ENCODE data around the gene SLC38A4.
"Not testable (repeated sequence)": the region's sequence is repeated elsewhere in the genome, so short reads cannot be mapped to it uniquely, and the experiment has no call there.

Gene SLC38A4

DNA sequence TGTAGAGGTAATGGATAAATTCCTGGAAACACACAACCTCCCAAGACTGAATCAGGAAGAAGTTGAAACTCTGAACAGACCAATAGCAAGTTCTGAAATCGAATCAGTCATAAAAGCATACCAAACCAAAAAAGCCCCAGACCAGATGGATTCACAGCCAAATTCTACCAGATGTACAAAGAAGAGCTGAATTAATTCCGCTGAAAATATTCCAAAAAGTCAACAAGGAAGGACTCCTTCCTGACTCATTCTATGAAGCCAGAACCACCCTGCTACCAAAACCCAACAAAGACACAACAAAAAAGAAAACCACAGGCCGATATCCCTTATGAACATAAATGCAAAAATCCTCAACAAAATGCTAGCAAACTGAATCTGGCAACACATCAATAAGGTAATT lies 81.5 kb downstream of the SLC38A4 start:
- ChIA-PET POLR2A (no interaction called here), CTCF (interaction anchor here (1.7 kb wide), 1 partner anchor 22 kb away, joined by 3 read pairs; no protein-coding TSS in a partner anchor)
- no peak overlapping the region for H3K4me3 ChIP-seq (ENCODE audit: low read depth, low read length)
- no peak for DNase-seq (ENCODE audit: low read depth, low spot score)
- TF ChIP-seq, protein P1, sequence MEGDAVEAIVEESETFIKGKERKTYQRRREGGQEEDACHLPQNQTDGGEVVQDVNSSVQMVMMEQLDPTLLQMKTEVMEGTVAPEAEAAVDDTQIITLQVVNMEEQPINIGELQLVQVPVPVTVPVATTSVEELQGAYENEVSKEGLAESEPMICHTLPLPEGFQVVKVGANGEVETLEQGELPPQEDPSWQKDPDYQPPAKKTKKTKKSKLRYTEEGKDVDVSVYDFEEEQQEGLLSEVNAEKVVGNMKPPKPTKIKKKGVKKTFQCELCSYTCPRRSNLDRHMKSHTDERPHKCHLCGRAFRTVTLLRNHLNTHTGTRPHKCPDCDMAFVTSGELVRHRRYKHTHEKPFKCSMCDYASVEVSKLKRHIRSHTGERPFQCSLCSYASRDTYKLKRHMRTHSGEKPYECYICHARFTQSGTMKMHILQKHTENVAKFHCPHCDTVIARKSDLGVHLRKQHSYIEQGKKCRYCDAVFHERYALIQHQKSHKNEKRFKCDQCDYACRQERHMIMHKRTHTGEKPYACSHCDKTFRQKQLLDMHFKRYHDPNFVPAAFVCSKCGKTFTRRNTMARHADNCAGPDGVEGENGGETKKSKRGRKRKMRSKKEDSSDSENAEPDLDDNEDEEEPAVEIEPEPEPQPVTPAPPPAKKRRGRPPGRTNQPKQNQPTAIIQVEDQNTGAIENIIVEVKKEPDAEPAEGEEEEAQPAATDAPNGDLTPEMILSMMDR (IDR thresholded peaks at IDR 0.05; ENCODE audit: insufficient read depth, low read length, missing control alignments): no peak

DNA sequence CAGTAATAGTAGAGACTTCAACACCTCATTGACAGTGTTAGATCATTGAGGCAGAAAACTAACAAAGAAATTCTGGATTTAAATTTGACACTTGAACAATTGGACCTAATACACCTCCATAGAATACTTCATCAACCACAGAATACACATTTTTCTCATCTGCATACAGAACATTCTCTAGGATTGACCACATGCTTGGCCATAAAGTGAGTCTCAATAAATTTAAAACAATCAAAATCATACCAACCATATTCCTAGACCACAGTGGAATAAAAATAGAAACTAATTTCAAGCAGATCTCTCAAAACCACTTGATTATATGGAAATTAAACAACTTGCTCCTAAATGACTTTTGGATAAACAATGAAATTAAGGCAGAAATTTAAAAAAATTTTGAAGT lies 82.3 kb downstream of the SLC38A4 start:
- no peak overlapping the region for H3K4me3 ChIP-seq (ENCODE audit: low read depth, low read length)
- TF ChIP-seq, protein P1 (IDR thresholded peaks at IDR 0.05; ENCODE audit: insufficient read depth, low read length, missing control alignments): no peak
- POLR2A ChIA-PET: no interaction called here
- DNase-seq (ENCODE audit: low read depth, low spot score): no peak
- CTCF ChIA-PET: interaction anchor here (1.7 kb wide), 1 partner anchor 22 kb away, joined by 3 read pairs; no protein-coding TSS in a partner anchor

DNA sequence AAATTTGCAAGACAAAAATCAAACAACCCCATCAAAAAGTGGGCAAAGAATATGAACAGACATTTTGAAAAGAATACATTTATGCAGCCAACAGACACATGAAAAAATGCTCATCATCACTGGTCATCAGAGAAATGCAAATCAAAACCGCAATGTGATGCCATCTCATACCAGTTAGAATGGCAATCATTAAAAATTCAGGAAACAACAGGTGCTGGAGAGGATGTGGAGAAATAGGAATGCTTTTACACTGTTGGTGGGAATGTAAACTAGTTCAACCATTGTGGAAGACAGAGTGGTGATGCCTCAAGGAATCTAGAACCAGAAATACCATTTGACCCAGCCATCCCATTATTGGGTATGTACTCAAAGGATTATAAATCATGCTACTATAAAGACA lies 83.5 kb downstream of the SLC38A4 start:
- CTCF ChIA-PET; DNase-seq (ENCODE audit: low read depth, low spot score); POLR2A ChIA-PET: not testable (repeated sequence)

DNA sequence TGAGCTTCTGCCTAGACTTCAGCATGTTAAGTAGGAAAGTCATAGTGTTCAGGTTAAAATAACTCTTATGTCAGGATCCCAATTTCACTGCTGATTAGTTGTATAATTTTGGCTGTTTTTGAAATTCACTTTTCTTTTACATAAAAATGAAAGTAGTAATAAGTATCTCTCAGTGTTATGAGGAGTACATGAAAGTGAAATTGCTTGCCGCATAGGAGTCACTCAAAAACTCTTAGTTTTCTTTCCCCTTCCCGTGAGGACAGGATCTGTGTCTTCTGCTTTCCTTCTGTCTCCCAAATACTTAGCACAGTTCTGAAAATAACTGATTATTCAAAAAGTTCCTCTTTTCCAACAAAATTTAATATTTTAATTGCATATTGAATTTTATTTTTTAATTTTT lies 100.5 kb downstream of the SLC38A4 start:
- no peak overlapping the region for H3K4me3 ChIP-seq (ENCODE audit: low read depth, low read length)
- ChIA-PET CTCF (no interaction called here), POLR2A (no interaction called here)
- no peak for DNase-seq (ENCODE audit: low read depth, low spot score)
- TF ChIP-seq, protein P1 (IDR thresholded peaks at IDR 0.05; ENCODE audit: insufficient read depth, low read length, missing control alignments): no peak

More for the DNA sequence above, 83.5 kb downstream of the SLC38A4 start:
- H3K4me3 ChIP-seq (ENCODE audit: low read depth, low read length): not testable (repeated sequence)

DNA sequence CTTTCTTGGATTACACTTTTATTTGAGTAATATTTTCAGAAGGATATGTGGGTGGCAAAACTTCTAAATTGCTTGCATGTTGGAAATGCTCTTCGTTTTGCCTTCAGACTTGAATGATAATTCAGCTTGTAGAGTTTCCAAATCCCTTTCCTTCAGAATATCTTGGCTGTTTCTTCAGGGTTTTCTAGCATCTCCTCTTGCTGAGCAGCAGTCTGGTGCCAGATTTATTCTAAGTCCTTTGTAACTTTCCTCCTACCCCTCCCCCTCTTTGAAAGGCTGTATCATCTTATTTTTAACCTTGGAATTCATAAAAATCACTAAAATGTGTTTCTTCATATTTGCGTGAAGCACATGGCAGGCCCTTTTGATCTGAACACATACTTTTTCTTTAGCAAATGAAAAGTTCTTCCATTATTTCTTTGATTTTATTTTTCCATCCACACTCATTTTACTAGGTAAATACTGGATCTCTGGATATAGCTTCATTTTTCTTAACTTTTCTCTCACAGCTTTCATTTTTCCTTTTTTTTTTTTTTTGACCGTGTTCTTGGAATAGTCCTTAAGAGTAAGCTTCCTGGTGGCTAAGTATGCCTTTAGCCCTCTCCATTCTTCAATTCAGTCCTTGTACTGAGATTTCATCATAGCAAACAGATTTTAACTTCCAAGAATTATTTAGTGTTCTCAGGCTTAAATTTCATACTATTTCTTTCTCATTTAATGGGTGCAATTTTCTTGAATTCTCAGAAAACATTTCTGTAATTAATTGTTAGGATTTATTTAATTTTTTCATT lies 102.0 kb downstream of the SLC38A4 start:
- no peak overlapping the region for H3K4me3 ChIP-seq (ENCODE audit: low read depth, low read length)
- ChIA-PET POLR2A (no interaction called here), CTCF (no interaction called here)
- TF ChIP-seq, protein P1 (IDR thresholded peaks at IDR 0.05; ENCODE audit: insufficient read depth, low read length, missing control alignments): no peak
- DNase-seq (ENCODE audit: low read depth, low spot score): no peak

- TF ChIP-seq, protein P1 (IDR thresholded peaks at IDR 0.05; ENCODE audit: insufficient read depth, low read length, missing control alignments): no peak
- no peak for DNase-seq (ENCODE audit: low read depth, low spot score)
- ChIA-PET POLR2A (interaction anchor here (0.7 kb wide), 1 partner anchor 351 kb away, joined by 4 read pairs; no protein-coding TSS in a partner anchor), CTCF (interaction anchor here (1.0 to 1.3 kb wide), 2 partner anchors 22 to 310 kb away, joined by 3 read pairs; no protein-coding TSS in a partner anchor)
- no peak overlapping the region for H3K4me3 ChIP-seq (ENCODE audit: low read depth, low read length)
These were observed 103.2 kb downstream of the SLC38A4 start for GRCh38 chr12:46722394-46723185.

All from AG04449 (cell line).